HG03280 (cell line): ENCODE measurements around the gene TMPRSS5.

Experiments
- ATAC-seq: cut with Tn5 transposase; IDR thresholded peaks from one replicate; pipeline ENCODE4 v1.9.1; 2021; ENCODE audit warnings: mild to moderate bottlenecking, moderate library complexity; ENCODE audit not compliant: unreplicated experiment

The TMPRSS5 gene

GRCh38 chr11:113670149-113670830 lies 35.8 kb downstream of the TMPRSS5 start:
- no peak for ATAC-seq

GRCh38 chr11:113668255-113668654 lies 37.9 kb downstream of the TMPRSS5 start:
- ATAC-seq = no peak

- ATAC-seq = no peak
Observed at GRCh38 chr11:113667801-113668200, 38.3 kb downstream of the TMPRSS5 start.

- no peak for ATAC-seq
Observed at GRCh38 chr11:113666584-113666983, 39.5 kb downstream of the TMPRSS5 start.

- ATAC-seq = no peak
Observed at GRCh38 chr11:113664981-113665710, 41.0 kb downstream of the TMPRSS5 start.

GRCh38 chr11:113664069-113664980 lies 41.8 kb downstream of the TMPRSS5 start:
- no peak for ATAC-seq

GRCh38 chr11:113663567-113663966 lies 42.5 kb downstream of the TMPRSS5 start:
- ATAC-seq = no peak

GRCh38 chr11:113655771-113656170 lies 50.3 kb downstream of the TMPRSS5 start:
- ATAC-seq = no peak

GRCh38 chr11:113651023-113651422 lies 55.1 kb downstream of the TMPRSS5 start:
- no peak for ATAC-seq

- ATAC-seq = no peak
Observed at GRCh38 chr11:113649311-113649710, 56.8 kb downstream of the TMPRSS5 start.

GRCh38 chr11:113647856-113648255 lies 58.3 kb downstream of the TMPRSS5 start:
- ATAC-seq = no peak

- ATAC-seq = no peak
Observed at GRCh38 chr11:113647108-113647507, 59.0 kb downstream of the TMPRSS5 start.

GRCh38 chr11:113645593-113646349 lies 60.3 kb downstream of the TMPRSS5 start:
- no peak for ATAC-seq

- no peak for ATAC-seq
Observed at GRCh38 chr11:113644605-113645004, 61.5 kb downstream of the TMPRSS5 start.

GRCh38 chr11:113643701-113644100 lies 62.4 kb downstream of the TMPRSS5 start:
- ATAC-seq = no peak

GRCh38 chr11:113643006-113643585 lies 63.0 kb downstream of the TMPRSS5 start:
- no peak for ATAC-seq

- no peak for ATAC-seq
Observed at GRCh38 chr11:113642090-113642489, 64.0 kb downstream of the TMPRSS5 start.

GRCh38 chr11:113638376-113638775 lies 67.7 kb downstream of the TMPRSS5 start:
- ATAC-seq = no peak

- no peak for ATAC-seq
Observed at GRCh38 chr11:113637636-113638035, 68.5 kb downstream of the TMPRSS5 start.
